Rectal smooth muscle tissue (tissue), 1 donor: ENCODE measurements around the gene CCDC93.
"Not testable (repeated sequence)": the region's sequence is repeated elsewhere in the genome, so short reads cannot be mapped to it uniquely, and the experiment has no call there.

Source experiments
- H3K27ac ChIP-seq: one replicate; pipeline ENCODE4 v1.7.0; 2013; ENCODE audit warnings: low read depth, low read length, inconsistent platforms
- H3K27me3 ChIP-seq: one replicate; pipeline ENCODE4 v1.7.0; 2013; ENCODE audit warnings: low read length; ENCODE audit not compliant: control insufficient read depth, insufficient read depth
- H3K36me3 ChIP-seq: one replicate; pipeline ENCODE4 v1.7.0; 2013; ENCODE audit warnings: low read length; ENCODE audit not compliant: control insufficient read depth, insufficient read depth
- H3K4me1 ChIP-seq: one replicate; pipeline ENCODE4 v1.7.0; 2013; ENCODE audit warnings: low read length; ENCODE audit not compliant: control insufficient read depth, insufficient read depth
- H3K4me3 ChIP-seq: one replicate; pipeline ENCODE4 v1.7.0; 2013; ENCODE audit warnings: low read length
- H3K9ac ChIP-seq: one replicate; pipeline ENCODE4 v1.7.0; 2013; ENCODE audit warnings: low read length

The CCDC93 gene

DNA sequence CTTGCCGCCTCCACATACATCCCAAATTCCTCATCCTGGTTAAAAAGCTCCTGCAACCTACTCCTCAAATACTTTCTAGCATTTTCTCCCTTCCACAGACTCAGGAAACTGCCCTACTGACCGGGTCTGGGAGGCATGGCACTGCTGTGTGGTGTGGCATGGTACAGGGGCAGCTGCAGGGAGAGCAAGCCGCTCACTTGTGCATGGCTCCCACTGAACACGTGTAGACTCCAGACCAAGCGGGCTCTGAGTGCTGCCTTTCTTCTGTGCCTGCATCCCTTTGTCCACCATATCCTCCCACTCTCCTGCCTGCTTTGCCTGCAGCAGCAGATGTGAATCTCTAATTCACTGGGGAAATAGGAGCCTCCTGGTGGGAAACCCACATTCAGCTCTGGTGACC, 72.2 kb downstream of the CCDC93 start:
- no peaks in the 10 kb centered on the region for H3K27me3 ChIP-seq
- no peak overlapping the region for H3K9ac ChIP-seq
- no peaks in the 10 kb centered on the region for H3K4me1 ChIP-seq
- H3K4me3 ChIP-seq = no peak overlapping the region
- no peak overlapping the region for H3K27ac ChIP-seq
- H3K36me3 ChIP-seq = peaks cover 67% of the 10 kb centered on the region

DNA sequence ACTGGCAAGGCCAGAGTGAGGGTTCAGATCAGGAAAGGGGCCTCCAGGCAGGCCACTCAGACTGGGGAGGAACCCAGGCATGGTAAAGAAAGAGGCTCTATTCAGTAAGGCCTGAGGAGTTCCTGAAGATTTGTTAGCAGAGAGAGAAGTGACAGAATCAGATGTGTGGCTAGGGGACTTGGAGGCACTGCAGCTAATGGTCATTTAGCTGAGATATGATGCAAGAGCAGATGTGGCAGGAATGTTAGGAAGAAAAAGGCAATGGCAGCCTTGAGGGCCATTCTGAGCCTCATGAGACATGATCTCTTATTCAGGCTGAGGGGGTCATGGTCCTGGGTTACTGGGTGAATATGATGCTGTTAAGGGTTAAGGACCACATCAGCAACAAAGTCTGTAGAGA, 73.4 kb downstream of the CCDC93 start:
- Histone ChIP-seq H3K27me3 (no peaks in the 10 kb centered on the region), H3K36me3 (peaks cover 67% of the 10 kb centered on the region), H3K9ac (no peak overlapping the region), H3K4me3 (no peak overlapping the region), H3K27ac (no peak overlapping the region), H3K4me1 (no peaks in the 10 kb centered on the region)

DNA sequence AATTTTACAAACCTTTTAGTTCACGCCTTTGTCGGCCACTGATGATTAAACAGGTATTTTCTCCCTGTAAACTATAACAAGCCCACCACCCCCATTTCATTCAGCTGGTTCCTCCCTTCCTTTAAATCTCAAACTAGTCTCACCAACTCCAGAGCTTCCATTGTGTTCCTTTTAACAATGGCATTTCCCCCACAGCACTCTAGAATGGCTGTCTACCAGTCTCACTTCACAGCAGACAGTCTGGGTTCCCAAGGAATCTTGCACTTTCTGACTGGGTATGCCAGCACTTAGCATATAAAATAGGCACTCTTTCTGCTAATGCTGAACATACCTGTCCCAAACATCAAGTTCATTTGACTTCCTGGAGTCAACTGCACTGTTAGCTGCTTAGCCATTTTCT, 75.3 kb downstream of the CCDC93 start:
- H3K4me3 ChIP-seq = no peak overlapping the region
- no peak overlapping the region for H3K27ac ChIP-seq
- peaks cover 60% of the 10 kb centered on the region for H3K36me3 ChIP-seq
- H3K27me3 ChIP-seq = no peaks in the 10 kb centered on the region
- no peaks in the 10 kb centered on the region for H3K4me1 ChIP-seq
- H3K9ac ChIP-seq = no peak overlapping the region

DNA sequence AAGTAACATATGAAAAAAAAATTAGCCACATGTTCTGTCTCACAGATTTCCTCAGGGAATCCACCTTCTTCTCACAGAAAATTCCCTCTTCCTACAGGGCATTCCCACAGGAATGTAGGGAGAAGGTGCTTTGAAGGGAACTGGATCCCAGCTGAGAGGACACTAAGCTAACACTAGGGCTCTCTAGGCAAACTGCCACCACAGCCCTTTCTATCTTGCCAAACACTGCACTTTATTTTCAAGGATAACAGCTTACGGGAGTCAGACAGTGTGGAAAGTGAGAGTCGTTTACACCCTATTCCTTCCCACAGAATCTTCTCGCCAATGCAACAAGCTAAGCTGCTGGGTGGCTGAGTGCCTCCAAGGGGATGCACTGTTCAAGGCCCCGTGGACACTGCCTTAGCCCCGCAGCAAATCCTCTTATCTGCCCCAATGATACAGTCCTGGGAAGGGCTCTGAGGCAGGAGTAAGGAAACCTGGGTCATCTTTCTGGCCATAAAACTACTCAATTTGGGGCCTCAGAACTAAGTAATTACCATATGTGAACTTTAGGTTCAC, 76.9 kb downstream of the CCDC93 start:
- H3K36me3 ChIP-seq = peaks cover 58% of the 10 kb centered on the region
- no peak overlapping the region for H3K27ac ChIP-seq
- H3K9ac ChIP-seq = no peak overlapping the region

GRCh38 chr2:117935954-117936353, 77.9 kb downstream of the CCDC93 start:
- no peak overlapping the region for H3K9ac ChIP-seq
- peaks cover 56% of the 10 kb centered on the region for H3K36me3 ChIP-seq
- H3K27ac ChIP-seq = no peak overlapping the region
- no peaks in the 10 kb centered on the region for H3K27me3 ChIP-seq
- H3K4me1 ChIP-seq = no peaks in the 10 kb centered on the region
- H3K4me3 ChIP-seq = no peak overlapping the region

More for the DNA sequence above, 76.9 kb downstream of the CCDC93 start:
- H3K4me3 ChIP-seq = no peak overlapping the region
- no peaks in the 10 kb centered on the region for H3K4me1 ChIP-seq
- no peaks in the 10 kb centered on the region for H3K27me3 ChIP-seq

DNA sequence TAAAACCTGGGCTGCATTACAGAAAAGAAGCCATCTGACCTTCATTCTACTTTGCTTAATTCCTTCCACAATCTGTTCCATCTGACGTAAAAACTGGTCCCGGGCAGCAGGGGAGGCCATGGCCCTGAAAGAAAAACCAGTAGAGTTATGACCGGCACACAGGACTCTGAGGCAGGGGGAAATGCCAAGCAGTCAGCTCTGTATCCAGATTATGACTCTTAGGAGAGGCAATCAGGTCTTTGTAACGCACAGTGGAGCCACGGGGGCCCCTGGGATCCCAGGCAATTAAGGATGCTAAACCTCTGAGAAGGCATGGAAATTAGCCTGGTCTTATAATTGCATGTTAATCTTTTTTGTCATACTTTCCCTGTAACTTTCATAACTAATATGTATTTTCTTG, 78.4 kb downstream of the CCDC93 start:
- no peaks in the 10 kb centered on the region for H3K27me3 ChIP-seq
- H3K36me3 ChIP-seq = peaks cover 58% of the 10 kb centered on the region
- H3K9ac ChIP-seq = no peak overlapping the region
- H3K4me3 ChIP-seq = no peak overlapping the region
- no peak overlapping the region for H3K27ac ChIP-seq
- no peaks in the 10 kb centered on the region for H3K4me1 ChIP-seq

GRCh38 chr2:117933884-117934354, 80.0 kb downstream of the CCDC93 start:
- Histone ChIP-seq H3K9ac (no peak overlapping the region), H3K4me3 (no peak overlapping the region), H3K36me3 (peaks cover 58% of the 10 kb centered on the region), H3K27ac (no peak overlapping the region), H3K27me3 (no peaks in the 10 kb centered on the region), H3K4me1 (no peaks in the 10 kb centered on the region)

- Histone ChIP-seq H3K27me3 (no peaks in the 10 kb centered on the region), H3K9ac (no peak overlapping the region), H3K4me3 (no peak overlapping the region), H3K27ac (no peak overlapping the region), H3K4me1 (no peaks in the 10 kb centered on the region), H3K36me3 (peaks cover 47% of the 10 kb centered on the region)
Observed at GRCh38 chr2:117931978-117932377, 81.9 kb downstream of the CCDC93 start.

DNA sequence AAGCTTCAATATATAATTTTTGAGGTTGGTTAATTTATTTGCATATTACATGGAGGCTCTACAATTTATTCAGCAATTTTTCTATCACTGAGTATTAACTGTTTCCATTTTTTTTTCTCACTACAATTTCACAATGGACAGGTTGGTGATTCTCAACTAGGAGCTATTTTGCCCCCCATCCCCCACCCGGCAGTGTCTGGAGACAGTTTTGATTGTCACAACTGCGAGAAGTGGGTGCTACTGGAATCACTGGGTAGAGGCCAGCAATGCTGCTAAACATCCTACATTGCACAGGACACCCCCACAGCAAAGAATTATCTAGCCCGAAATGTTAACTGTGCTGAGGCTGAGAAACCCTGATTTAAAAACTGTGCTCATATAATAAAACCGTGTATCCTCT, 82.6 kb downstream of the CCDC93 start:
- Histone ChIP-seq H3K4me1 (no peaks in the 10 kb centered on the region), H3K9ac (no peak overlapping the region), H3K36me3 (peaks cover 47% of the 10 kb centered on the region), H3K4me3 (no peak overlapping the region), H3K27me3 (no peaks in the 10 kb centered on the region), H3K27ac (no peak overlapping the region)

DNA sequence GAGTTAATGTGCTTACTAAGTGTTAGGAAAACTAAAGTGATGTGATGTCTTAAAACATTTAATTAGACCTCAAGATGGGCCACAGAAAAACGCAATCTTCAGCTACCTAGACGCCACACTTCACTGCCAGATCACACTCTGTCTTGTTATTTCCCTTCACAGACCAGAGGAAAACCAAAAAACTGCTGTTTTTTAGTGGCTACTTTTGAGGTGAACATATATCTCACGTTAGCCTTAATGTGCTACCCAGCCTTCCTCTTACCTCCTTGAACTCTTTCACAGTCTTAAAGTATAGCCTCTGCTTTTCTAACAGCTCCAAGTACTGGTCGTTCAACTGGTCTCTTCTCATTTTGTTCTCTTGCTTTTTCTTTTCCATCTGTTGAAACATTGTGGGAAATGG, 83.1 kb downstream of the CCDC93 start:
- H3K36me3 ChIP-seq = peaks cover 44% of the 10 kb centered on the region
- H3K27ac ChIP-seq = no peak overlapping the region

DNA sequence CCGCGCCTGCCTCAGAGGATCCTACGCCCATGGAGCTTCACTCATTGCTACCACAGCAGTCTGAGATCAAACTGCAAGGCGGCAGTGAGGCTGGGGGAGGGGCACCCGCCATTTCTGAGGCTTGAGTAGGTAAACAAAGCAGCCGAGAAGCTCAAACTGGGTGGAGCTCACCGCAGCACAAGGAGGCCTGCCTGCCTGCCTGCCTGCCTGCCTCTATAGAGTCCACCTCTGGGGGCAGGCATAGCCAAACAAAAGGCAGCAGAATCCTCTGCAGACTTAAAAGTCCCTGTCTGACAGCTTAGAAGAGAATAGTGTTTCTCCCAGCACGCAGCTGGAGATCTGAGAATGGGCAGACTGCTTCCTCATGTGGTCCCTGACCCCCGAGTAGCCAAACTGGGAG, 90.4 kb downstream of the CCDC93 start:
- not testable (repeated sequence) for H3K9ac ChIP-seq, H3K4me3 ChIP-seq, H3K27me3 ChIP-seq, H3K4me1 ChIP-seq, H3K27ac ChIP-seq
- peaks cover 28% of the 10 kb centered on the region for H3K36me3 ChIP-seq

More for the DNA sequence above, 83.1 kb downstream of the CCDC93 start:
- Histone ChIP-seq H3K4me3 (no peak overlapping the region), H3K27me3 (no peaks in the 10 kb centered on the region), H3K9ac (no peak overlapping the region), H3K4me1 (no peaks in the 10 kb centered on the region)

DNA sequence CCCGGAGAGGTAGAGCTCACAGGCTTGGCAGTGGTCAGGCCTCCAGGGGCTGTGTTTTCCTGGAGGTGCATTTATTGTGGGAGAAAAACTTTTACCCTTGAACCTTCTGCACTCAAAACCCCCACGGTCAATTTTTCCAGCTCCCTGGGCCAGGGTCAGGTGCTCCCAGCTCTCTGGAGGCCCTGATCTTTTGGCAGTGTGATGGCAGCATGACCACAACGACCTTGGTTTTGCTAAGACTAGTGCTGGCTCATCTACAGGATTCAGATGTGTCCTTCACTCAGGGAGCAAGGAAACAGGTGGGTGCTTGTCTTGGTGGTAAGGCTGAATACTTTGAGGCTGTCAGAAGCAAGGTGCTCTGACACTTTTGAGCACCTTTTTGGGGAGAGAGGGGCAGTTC, 92.3 kb downstream of the CCDC93 start:
- no peaks in the 10 kb centered on the region for H3K27me3 ChIP-seq
- no peak overlapping the region for H3K27ac ChIP-seq
- peaks cover 28% of the 10 kb centered on the region for H3K36me3 ChIP-seq
- H3K9ac ChIP-seq = no peak overlapping the region
- no peaks in the 10 kb centered on the region for H3K4me1 ChIP-seq
- no peak overlapping the region for H3K4me3 ChIP-seq

DNA sequence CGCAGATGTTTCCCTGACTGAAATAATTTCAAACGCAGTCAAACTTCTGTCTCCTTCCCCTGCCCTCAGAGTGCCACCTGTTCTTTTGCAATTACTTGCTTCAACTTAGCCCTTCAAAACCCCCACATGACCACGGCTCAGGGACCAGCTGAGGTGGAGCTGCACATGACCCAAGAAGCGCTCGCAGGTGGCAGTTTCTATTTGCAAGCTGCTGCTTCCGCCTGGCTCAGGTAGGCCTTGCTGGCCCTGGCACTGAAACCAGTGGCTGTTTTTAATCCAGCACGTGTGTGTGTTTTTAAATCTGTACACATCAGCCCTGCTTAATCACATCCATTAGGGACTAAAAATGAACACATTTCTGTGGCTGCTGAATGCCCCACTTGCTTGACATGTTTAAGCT, 95.3 kb downstream of the CCDC93 start:
- Histone ChIP-seq H3K27me3 (no peaks in the 10 kb centered on the region), H3K9ac (no peak overlapping the region), H3K4me3 (no peak overlapping the region), H3K4me1 (no peaks in the 10 kb centered on the region), H3K27ac (no peak overlapping the region), H3K36me3 (peaks cover 28% of the 10 kb centered on the region)
